Esophagus mucosa (tissue), 1 donor: ENCODE results near the gene SGK1. TPM values are rescaled to one million over a fixed set of nuclear protein-coding genes. Genes with fewer than 3 reads are reported as not detected.

Experiments used
- ATAC-seq: fragments of 200-7000 bp; cut with Tn5 transposase; one replicate; pipeline ENCODE4 v1.9.1; 2020
- total RNA-seq: library from RNA; stranded (reverse); gene quantifications from one replicate; pipeline ENCODE4 v1.2.4, GENCODE V29; 2023
- donor health status: DM: yes; HTN: yes; CAD: no.

SGK1 gene
- total RNA-seq, 1 donor from 2014 or later: 207 TPM

DNA sequence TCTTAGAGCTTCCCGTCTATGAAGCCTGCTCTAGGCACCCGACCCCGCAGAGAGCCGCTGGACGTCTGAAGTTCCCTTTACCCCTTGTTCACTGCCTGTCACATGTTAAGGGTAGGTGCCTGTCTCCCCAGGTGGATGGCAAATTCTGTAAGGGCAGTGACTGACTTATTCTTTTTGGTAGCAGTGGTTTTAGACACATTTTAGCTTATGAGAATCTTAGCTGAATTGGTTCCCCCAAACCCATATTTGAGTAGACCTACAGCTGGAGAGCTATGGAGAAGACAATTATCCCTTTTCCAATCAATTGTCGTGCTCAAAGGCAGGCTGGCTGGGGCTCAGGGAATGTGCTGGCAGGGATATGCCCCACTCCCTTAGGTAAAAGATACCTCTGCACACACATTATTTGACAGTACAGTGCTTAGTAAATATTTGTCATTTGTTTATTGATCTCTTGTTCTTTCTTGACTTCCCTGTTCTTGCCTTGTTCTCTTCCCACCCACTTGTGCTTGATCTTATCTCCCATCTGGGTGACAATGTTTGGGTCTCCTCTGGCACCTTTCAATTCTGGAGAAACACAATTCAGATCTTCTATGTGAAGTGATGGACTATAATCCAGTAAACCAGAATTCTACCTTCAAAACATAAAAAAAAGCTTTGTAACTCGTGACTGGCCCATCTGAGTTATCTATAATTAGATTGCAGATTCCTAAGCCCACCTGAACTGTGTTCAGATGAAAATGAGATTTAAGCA lies 151.2 kb downstream of the SGK1 start:
- peak; percentile 21 for ATAC-seq

DNA sequence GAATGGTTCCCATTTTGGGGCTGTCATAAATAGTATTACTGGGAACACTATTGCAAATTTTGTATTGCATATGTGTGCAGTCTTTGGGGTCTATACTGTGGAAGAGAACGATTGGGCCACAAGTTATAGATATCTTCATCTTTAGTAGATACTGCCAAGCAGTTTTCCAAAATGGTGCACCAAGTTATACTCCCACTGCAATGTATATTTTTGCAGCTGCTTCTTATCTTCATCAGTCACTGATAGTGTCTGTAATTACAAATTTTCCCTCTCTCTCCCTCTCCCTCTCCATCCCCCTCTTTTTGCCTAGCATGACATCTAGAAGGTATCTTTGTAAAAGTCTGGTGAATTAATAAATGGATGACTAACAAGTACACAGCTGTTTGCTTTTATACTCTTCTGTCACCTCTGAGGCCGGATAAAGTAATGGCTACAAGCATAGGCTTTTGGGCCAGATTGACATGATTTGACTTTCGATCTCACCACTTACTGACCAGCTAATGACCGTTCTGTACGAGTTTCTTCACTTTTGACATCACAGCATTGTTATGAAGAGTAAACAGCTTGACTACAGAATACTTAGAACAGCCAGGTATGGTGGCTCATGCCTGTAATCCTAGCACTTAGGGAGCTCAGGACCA lies 152.2 kb downstream of the SGK1 start:
- ATAC-seq: peak; percentile 11

DNA sequence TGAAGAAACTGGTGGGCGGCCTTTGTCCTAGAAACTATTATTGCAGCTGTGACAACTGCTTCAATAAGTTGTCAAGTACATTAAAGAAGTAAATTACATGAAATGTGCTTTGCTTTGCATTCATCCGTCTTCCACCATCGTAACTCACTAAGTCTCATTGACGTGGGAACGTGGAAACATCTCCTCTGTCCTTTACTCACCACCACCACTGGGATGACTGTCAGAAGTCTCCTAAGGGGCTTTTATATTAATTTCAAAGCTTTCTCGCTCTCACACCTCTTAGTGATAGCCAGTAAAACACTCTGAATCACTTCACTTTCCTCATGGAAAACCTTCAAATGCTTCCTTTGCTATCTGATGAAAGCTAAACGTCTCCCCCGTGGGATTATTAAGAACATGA lies 153.6 kb downstream of the SGK1 start:
- ATAC-seq: no peak

DNA sequence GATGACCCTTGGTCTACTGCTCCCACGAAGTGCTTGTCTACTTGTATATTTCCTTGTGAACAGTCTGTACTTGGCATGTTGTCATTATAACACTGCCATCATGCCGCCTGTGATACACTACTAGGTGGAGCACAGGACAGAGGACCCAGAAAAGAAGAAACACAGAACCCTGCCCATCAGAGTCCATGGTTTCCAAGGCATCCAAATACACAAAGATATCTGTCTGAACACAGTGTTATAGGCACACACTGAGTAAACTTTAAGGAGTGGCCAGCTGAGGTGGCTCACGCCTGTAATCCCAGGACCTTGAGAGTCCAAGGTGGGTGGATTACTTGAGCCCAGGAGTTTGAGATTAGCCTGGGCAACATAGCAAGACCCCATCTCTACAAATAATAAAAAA lies 155.0 kb downstream of the SGK1 start:
- no peak for ATAC-seq

DNA sequence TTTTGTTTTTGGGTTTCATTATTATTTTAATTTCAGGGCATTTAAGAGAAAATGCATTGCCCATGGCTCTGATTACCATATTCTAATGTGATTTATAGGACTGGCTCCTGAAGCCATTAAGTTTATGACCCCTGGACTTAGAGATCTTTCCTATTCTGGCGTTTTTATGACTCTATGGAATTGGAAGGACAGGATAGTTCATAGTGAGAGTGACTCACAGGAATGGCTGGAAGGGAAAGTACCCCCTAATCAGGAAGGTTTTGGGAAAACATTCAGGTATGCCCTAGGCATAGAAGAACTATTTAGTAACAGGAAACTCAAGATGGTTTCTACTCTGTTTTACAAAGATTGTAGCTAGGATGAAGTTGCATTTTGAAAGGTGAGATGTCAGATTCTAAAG lies 156.9 kb downstream of the SGK1 start:
- ATAC-seq: no peak

DNA sequence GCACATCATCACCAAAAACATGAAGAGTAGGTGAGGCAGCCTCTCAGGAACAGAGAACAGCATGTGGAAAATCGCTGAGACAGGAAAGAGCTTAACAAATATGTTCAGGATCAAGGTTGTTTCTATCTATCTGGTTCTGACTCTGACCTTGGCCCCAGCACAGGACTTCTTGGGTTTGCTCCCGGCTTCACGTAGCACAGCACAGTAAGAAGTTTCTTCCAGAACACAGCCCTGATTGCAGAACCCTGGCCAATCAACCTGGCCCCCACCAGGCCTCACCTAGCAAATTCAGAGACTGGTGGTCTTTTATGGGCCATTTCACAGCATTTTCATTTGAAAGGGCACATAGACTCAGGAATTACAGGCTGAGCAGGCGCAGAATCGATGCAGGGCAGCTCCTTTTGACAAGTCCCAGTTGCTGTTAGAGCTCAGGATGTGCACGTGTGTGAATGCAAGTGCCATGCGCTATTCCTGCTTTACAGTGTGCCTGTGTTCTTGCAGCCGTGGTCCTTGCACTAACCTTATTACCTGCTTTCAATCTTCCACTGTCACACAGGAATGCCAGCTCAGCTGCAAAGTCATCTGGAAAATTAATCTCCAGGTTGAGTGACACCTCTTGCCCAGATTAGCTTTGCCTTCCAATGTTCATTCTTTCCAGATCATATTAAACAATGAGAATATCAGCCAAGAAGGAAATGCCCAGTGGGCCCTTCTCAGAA lies 165.0 kb downstream of the SGK1 start:
- ATAC-seq: no peak

DNA sequence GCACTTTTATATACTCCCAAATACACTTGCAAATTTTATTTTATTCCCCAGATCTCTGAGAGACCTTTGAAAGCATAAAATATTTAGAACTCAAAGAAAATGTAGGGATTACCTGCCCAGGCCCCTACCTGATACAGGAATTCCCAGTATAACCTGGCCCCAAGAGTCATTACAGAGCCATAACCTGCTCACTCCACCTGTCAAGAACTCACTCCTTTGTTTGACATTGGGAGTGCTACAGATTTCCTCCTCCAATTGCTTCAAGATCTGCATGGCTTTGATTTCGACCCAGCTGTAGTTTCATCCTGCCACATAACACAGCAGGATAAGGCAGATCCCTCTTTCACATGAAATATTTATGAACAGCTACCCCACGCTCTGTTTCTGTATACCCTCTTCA lies 169.3 kb downstream of the SGK1 start:
- ATAC-seq: no peak

DNA sequence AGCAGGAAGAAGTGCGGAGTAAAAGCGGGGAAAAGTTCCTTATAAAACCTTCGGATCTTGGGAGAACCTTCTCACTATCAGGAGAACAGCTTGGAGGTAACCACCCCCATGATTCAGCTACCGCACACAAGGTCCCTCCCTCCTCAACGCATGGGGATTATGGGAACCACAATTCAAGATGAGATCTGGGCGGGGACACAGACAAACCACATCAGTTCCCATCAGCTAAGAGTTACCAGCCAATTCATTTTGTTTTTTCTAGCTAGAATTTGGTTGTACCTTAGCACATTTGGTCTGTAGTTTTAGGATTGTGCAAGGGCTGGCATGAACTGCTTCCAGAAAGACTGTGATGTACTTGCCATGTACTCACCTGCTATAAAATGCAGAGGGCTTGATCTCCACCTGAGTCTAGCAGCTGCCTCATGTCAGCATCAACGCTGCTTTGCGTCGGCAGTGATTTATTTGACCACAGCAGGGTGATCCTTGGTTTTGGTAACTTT lies 170.8 kb downstream of the SGK1 start:
- no peak for ATAC-seq

DNA sequence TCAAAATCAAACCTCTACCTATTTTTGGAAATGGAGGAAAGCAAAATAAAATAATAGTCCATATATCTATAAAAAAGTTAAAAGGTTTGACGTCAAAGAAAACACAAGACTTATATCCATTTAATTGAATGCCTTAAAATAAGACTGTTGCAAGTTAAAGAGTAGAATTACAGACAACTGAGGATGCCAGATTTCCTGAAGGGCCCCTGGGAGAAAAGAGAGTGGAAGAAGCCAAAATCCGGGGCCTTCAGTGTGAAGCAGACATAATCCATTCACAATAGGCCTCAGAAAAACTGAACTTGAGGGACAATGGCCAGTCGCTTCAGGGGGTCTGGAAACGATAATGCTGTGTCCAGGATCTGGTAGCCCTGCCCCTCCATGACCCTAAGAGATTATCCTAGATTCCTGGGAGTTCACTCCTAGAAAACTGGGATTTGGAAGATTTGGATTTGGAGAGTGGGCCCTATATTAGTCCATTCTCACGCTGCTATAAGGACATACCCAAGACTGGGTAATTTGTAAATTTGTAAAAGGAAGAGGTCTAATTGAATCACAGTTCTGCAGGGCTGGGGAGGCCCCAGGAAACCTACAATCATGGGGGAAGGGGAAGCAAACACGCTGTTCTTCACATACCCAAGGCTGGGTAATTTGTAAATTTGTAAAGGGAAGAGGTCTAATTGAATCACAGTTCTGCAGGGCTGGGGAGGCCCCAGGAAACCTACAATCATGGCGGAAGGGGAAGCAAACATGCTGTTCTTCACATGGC lies 171.5 kb downstream of the SGK1 start:
- ATAC-seq: no peak

DNA sequence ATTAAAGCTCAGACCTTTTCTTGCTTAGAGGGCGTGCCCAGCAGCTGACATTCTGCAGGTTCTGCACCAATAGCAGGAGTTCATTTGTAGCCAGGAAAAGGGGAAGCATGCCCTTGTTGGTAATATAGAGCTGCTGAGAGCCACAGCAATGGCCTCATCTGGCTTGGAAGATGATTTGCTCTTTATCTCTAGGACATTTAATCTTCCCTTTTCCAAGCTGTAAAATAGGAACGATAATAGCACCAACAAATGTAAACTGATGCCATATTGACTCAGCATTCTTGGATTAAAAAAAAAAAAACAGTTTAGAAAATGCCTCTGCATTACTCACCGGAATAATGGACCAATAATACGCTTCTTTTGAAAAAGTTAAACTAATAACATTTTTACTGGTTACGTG lies 172.1 kb downstream of the SGK1 start:
- ATAC-seq: no peak

DNA sequence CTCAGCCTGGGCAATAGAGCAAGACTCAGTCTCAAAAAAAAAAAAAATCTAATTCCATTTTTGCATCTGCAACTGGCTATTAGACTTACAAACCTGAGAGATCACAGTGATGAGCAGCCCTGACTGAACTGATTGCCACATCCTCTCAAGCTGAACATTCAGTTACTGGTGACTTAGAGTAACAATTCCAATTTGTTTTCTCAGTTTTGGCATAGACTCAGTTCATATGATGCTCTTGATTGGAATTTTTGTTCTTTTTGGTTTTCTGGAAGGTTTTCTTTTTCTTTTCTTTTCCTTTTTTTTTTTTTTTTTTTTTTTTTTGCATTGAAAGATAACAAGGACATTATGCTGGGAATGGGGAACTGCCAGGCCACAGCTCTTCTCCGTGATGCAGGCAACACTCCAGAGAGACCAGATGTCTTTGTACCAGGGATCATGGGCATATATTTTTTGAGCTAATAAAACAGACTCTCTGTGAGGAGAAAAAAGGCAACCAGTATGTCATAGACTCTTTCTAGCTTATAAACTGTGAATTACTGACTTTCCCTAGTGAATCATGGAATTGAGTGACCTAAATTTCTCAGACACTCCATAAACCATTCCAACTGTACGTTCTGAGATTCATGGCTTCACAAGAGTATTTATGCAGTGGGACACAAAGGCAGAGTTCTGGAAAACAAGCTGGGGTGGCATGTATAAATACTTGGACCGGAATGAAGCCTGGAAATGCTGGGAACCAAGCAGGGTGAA lies 179.5 kb downstream of the SGK1 start:
- no peak for ATAC-seq

DNA sequence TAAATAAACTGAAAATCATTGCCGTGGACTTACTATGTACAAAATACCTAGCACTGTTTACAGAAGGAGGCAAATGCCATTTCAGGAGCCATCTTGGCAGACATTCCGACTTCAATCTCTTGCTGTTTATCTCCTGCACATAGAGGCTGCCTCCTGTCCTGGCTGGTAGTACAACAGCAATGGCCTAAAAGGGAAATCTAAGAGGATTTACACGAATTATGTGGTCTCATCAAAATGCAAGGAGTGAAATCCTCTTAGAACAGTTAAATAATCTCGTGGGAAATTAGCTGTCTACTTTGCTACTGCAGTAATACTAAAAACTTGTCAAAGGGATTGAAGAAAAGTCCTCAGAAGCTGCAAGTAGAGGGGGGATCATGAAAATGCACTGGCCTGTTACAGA lies 183.3 kb downstream of the SGK1 start:
- no peak for ATAC-seq

DNA sequence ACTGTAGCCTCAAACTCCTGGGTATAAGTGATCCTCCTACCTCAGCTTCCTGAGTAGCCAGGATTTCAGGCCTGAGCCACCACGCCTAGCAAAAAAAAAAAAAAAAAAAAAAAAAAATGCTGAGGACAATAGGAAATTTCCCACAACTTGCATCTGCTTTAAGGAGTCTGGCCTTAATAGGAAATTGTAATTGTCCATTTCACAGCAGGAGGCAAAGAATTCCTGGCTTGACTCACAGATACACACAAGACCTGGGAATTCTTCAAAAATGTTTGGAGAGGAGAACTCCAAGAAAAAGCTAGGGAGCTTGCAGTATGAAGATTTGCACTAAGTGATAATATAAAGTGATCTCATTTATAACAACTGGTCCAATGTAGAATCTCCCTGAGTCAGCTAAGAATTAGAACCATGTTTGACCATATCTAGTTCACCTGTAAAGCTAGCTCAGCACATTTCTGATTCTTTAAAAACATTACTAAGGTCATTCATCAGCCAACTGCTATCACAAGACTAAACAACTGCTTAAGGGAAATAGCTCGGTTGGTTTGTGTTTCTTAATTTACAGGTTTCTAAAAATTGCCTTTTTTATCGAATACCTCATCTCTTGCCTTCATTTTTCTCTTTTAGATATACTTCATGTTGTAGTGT lies 185.3 kb downstream of the SGK1 start:
- no peak for ATAC-seq

DNA sequence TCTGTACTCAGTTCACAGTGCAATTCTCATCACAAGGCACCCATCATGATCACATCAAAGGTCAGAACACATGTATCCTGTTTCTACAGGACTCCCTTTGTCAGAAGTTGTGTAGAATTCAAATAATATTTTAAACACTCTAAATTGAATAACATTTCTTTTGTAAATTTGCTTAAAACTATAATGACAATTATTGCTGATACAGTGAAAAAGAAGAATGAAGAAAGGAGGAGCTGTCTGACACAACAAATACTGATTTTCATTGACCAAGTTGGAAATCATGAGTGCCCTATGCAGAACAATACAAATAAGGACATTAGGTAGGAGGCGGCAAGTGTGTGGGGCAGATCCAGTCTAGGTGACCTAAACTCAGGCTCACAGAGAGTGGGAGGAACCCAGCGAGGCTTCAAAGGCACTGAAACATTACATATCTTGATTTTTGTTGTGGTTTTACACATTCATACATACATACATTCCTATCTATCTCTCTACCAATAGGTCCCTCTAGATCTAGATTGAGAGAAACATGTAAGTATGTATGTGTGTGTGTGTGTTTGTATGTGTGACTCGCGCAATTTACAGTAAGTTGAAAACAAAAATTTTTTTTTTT lies 186.3 kb downstream of the SGK1 start:
- no peak for ATAC-seq

DNA sequence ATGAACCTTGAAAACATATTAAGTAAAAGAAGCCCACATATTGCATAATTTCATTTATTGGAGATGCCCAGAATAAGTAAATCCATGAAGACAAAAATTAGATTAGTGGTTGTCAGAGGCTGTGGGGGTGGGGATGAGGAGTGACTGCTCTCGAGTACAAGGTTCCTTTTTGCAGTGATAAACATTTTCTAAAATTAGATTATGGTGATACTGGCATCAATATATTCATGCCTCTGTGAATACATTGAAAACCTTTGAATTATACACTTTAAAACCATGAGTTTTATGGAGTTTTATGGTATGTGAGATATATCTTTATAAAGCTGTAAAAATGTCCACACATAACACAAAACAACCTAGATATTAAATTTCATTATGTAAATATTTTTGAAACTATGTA lies 189.8 kb downstream of the SGK1 start:
- no peak for ATAC-seq

DNA sequence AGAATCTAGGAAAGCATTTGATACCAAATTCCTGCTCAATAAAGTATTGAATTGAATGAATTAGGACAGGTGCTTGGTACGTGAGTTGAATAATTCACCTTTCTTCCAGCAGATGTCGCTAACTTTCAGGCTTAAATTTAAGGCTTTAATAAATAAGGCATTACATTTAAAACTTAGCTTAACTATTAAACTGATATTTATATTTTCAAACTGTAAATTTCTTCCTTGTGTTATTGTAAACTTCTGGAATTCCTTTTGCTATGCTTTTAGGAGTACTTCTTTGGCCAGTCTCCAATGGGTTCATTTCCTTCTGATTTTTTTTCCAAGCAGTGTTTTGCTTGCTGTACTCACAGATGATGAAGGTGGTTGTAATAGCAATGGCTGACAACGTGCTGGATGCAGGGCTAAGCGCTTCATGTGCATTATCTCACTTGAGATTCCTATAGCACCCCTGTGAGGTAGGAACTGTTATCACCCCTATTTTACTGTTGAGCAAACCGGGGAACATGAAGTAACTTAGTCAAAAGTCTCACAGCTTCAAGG lies 194.2 kb downstream of the SGK1 start:
- peak; percentile 71 for ATAC-seq

DNA sequence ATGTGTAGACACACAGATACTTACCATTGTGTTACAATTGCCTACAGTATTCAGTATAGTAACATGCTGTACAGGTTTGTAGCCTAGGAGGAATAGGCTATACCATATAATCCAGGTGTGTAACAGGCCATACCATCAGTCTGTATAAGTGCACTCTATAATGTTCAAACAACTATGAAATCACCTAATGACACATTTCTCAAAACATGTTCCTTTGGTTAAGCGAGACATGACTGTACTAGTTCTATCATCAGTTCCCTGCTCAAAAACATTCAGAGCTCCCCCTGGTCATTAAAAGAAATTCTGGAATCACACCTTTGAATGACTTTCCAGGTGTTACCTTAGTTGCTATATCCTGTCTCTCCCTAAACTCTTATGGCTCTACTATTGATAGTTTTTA lies 195.1 kb downstream of the SGK1 start:
- peak; percentile 91 for ATAC-seq

DNA sequence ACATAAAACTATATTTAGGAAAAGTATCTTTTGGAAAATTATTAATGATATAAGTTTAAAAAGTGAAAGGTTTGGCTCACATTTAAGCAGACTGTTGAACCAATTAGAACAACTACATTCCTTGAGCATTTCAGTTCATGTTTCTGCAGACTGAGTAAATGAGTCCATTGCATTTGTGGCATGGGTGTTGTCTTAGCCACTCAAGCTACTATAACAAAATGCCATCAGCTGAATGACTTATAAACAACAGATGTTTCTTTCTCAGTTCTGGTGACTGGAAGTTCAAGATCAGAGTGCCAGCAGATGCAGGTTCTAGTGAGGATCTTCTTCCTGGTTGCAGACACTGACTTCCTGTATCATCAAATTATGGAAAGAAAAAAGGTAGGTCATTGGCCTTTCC lies 198.4 kb downstream of the SGK1 start:
- ATAC-seq: no peak
